Fibroblast of peridontal ligament (primary cell): ENCODE measurements around the gene JAM3.
A peak's percentile ranks its signal among the peaks of the same experiment; 100 is the strongest.
"Not testable (repeated sequence)": the region's sequence is repeated elsewhere in the genome, so short reads cannot be mapped to it uniquely, and the experiment has no call there.

Experiments
- DNase-seq: peaks from one replicate; pipeline ENCODE4 v3.0.0-alpha.2; 2010; ENCODE audit errors: extremely low read depth

JAM3 gene

GRCh38 chr11:134101282-134101681 lies 32.4 kb downstream of the JAM3 start:
- peak; percentile 32 for DNase-seq

- DNase-seq: no peak
Observed at GRCh38 chr11:134110252-134110815, 41.5 kb downstream of the JAM3 start.

- DNase-seq: not testable (repeated sequence)
Observed at GRCh38 chr11:134113787-134114186, 44.9 kb downstream of the JAM3 start.

- no peak for DNase-seq
Observed at GRCh38 chr11:134116210-134116609, 47.3 kb downstream of the JAM3 start.

GRCh38 chr11:134118006-134118405 lies 49.1 kb downstream of the JAM3 start:
- no peak for DNase-seq

GRCh38 chr11:134119094-134119493 lies 50.2 kb downstream of the JAM3 start:
- peak; percentile 63 for DNase-seq

GRCh38 chr11:134120143-134120850 lies 51.4 kb downstream of the JAM3 start:
- DNase-seq: peak; percentile 99

- DNase-seq: peak; percentile 76
Observed at GRCh38 chr11:134120921-134121526, 52.2 kb downstream of the JAM3 start.

GRCh38 chr11:134124660-134125451 lies 56.0 kb downstream of the JAM3 start:
- DNase-seq: peak; percentile 57

- no peak for DNase-seq
Observed at GRCh38 chr11:134125507-134125906, 56.6 kb downstream of the JAM3 start.

- peak; percentile 90 for DNase-seq
Observed at GRCh38 chr11:134126217-134126822, 57.4 kb downstream of the JAM3 start.

- DNase-seq: no peak
Observed at GRCh38 chr11:134131628-134132244, 62.9 kb downstream of the JAM3 start.

GRCh38 chr11:134132808-134133207 lies 63.9 kb downstream of the JAM3 start:
- DNase-seq: no peak

- DNase-seq: peak; percentile 35
Observed at GRCh38 chr11:134134167-134134566, 65.3 kb downstream of the JAM3 start.

- no peak for DNase-seq
Observed at GRCh38 chr11:134138376-134138775, 69.5 kb downstream of the JAM3 start.

- no peak for DNase-seq
Observed at GRCh38 chr11:134139303-134139872, 70.5 kb downstream of the JAM3 start.

GRCh38 chr11:134139873-134140331 lies 71.0 kb downstream of the JAM3 start:
- peak; percentile 95 for DNase-seq

GRCh38 chr11:134140961-134141490 lies 72.2 kb downstream of the JAM3 start:
- no peak for DNase-seq

- DNase-seq: peak; percentile 44
Observed at GRCh38 chr11:134142536-134142935, 73.7 kb downstream of the JAM3 start.

GRCh38 chr11:134143801-134144200 lies 74.9 kb downstream of the JAM3 start:
- no peak for DNase-seq

GRCh38 chr11:134144744-134145143 lies 75.9 kb downstream of the JAM3 start:
- no peak for DNase-seq
